Esophagus muscularis mucosa (tissue), 3 donors: ENCODE measurements around the gene KIRREL3.
"Not testable (repeated sequence)": the region's sequence is repeated elsewhere in the genome, so short reads cannot be mapped to it uniquely, and the experiment has no call there.

ENCODE experiments used
- EP300 ChIP-seq: sonication (generic); formaldehyde crosslinking; IDR thresholded peaks from one replicate; pipeline ENCODE4 v1.6.1; 2017; ENCODE audit warnings: antibody characterized with exemption
- TF ChIP-seq, protein P1 (sequence below), 3 experiments: fragments of 200-600 bp in 2 of 3; fragments of 450-650 bp in 1 of 3; sonication (generic) in 2 of 3; IDR thresholded peaks; one replicate each; pipeline ENCODE4 v1.5.1; 2017 to 2019; ENCODE audit warnings: antibody characterized with exemption in 3 of 3, mild to moderate bottlenecking in 2 of 3, moderate library complexity in 1 of 3

DNA sequence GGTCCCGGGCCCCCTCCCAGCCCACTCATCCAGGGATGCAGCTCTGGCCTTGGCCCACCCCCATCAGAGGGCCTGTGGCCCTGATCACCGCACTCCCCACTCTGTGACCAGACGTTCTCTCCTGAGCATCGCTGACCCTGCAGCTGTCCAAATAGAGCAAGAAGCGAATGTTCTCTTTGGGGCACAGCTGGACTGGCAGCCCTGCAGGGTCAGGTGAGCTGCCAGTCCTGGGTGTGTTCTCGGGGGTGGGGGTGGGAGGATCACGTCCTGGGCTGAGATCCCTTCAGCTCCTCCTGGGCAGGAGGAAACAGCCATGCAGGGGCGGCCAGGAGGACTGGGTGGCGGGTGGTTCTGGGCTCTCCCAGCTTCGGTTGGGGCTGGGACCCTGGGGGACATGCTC, 618.6 kb downstream of the KIRREL3 start:
- not testable (repeated sequence) for TF ChIP-seq EP300
- TF ChIP-seq, protein P1, sequence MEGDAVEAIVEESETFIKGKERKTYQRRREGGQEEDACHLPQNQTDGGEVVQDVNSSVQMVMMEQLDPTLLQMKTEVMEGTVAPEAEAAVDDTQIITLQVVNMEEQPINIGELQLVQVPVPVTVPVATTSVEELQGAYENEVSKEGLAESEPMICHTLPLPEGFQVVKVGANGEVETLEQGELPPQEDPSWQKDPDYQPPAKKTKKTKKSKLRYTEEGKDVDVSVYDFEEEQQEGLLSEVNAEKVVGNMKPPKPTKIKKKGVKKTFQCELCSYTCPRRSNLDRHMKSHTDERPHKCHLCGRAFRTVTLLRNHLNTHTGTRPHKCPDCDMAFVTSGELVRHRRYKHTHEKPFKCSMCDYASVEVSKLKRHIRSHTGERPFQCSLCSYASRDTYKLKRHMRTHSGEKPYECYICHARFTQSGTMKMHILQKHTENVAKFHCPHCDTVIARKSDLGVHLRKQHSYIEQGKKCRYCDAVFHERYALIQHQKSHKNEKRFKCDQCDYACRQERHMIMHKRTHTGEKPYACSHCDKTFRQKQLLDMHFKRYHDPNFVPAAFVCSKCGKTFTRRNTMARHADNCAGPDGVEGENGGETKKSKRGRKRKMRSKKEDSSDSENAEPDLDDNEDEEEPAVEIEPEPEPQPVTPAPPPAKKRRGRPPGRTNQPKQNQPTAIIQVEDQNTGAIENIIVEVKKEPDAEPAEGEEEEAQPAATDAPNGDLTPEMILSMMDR (IDR thresholded peaks at IDR 0.05): not testable (repeated sequence)
